Vagina (tissue), 2 donors: ENCODE results near the gene ERCC6L2. TPM values are rescaled to one million over a fixed set of nuclear protein-coding genes. Genes with fewer than 3 reads are reported as not detected.

Experiments
- DNase-seq, 2 donors: peaks; one replicate each; pipeline ENCODE4 v3.0.0-alpha.2; 2017; ENCODE audit errors: extremely low spot score in 2 of 2
- H3K27ac ChIP-seq: fragments of 200-600 bp; sonication (generic); one replicate; pipeline ENCODE4 v1.5.1; 2019
- H3K27me3 ChIP-seq: fragments of 200-600 bp; sonication (generic); one replicate; pipeline ENCODE4 v1.5.1; 2019
- H3K36me3 ChIP-seq, 2 donors: fragments of 200-600 bp; sonication (generic); one replicate each; pipeline ENCODE4 v1.5.1; 2017 to 2019
- H3K4me1 ChIP-seq: fragments of 200-600 bp; sonication (generic); one replicate; pipeline ENCODE4 v1.5.1; 2019
- H3K4me3 ChIP-seq, 2 donors: fragments of 200-600 bp; sonication (generic); 1 replicate in 1 of 2; 2 replicates in 1 of 2; pipeline ENCODE4 v1.5.1; 2016 to 2019
- H3K9me3 ChIP-seq: fragments of 200-600 bp; sonication (generic); one replicate; pipeline ENCODE4 v1.5.1; 2019
- POLR2A ChIP-seq, 2 donors: fragments of 450-650 bp; IDR thresholded peaks; one replicate each; pipeline ENCODE4 v1.6.1; 2017; ENCODE audit warnings: antibody characterized with exemption in 2 of 2, mild to moderate bottlenecking in 2 of 2, moderate library complexity in 2 of 2
- POLR2AphosphoS5 ChIP-seq, 2 donors: sonication (generic); formaldehyde crosslinking; IDR thresholded peaks; one replicate each; pipeline ENCODE4 v1.9.0; 2017; ENCODE audit warnings: antibody characterized with exemption in 2 of 2, mild to moderate bottlenecking in 2 of 2, low read depth in 1 of 2; ENCODE audit not compliant: insufficient read depth in 1 of 2
- intact Hi-C: fragments of 100-400 bp; cut with DNase I; formaldehyde crosslinking; loops from one replicate; pipeline ENCODE4 v1.15.1; 2023
- total RNA-seq: library from RNA; depleted of rRNA; stranded (reverse); fragments of >200 nt; gene quantifications from one replicate; pipeline ENCODE4 v1.2.3, GENCODE V29; 2016
- TF ChIP-seq, protein P1 (sequence below), 3 experiments: fragments of 450-650 bp in 2 of 3; fragments of 200-600 bp in 1 of 3; sonication (generic) in 1 of 3; IDR thresholded peaks; one replicate each; pipeline ENCODE4 v1.5.1; 2017 to 2019; ENCODE audit warnings: antibody characterized with exemption in 3 of 3, mild to moderate bottlenecking in 2 of 3, moderate library complexity in 2 of 3

Gene ERCC6L2
- total RNA-seq, 1 donor from 2014 or later, result 59.2 TPM

DNA sequence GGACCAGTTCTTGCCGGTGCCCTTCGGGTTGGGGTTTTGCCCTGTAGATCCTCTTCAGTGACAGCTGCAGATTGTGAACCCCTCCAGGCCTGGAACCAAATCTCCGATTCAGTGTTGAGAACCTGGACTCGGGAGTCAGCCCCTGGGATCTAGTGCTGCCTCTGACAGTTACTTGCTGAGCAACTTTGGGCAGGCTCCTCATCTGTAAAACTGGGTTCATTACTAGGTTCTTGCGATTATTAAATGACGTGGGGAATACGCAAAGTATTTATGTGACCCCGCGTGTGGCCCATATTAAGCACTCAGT is 600 bp downstream of the ERCC6L2 start:
- H3K27me3 ChIP-seq, result no peaks in the 10 kb centered on the region
- H3K9me3 ChIP-seq, result no peaks in the 10 kb centered on the region
- peak in 1 of 2 donors; percentile 91 for DNase-seq
- intact Hi-C loops, result loop anchor here (5.0 kb wide), 1 partner anchor 369 kb away; no protein-coding TSS in a partner anchor
- no peak overlapping the region for H3K4me3 ChIP-seq
- H3K4me1 ChIP-seq, result peaks cover 26% of the 10 kb centered on the region
- TF ChIP-seq, protein P1, sequence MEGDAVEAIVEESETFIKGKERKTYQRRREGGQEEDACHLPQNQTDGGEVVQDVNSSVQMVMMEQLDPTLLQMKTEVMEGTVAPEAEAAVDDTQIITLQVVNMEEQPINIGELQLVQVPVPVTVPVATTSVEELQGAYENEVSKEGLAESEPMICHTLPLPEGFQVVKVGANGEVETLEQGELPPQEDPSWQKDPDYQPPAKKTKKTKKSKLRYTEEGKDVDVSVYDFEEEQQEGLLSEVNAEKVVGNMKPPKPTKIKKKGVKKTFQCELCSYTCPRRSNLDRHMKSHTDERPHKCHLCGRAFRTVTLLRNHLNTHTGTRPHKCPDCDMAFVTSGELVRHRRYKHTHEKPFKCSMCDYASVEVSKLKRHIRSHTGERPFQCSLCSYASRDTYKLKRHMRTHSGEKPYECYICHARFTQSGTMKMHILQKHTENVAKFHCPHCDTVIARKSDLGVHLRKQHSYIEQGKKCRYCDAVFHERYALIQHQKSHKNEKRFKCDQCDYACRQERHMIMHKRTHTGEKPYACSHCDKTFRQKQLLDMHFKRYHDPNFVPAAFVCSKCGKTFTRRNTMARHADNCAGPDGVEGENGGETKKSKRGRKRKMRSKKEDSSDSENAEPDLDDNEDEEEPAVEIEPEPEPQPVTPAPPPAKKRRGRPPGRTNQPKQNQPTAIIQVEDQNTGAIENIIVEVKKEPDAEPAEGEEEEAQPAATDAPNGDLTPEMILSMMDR (IDR thresholded peaks at IDR 0.05), result no peak
- peak in 1 of 2 donors; percentile 7 for TF ChIP-seq POLR2AphosphoS5 (IDR thresholded peaks at IDR 0.05; ENCODE audit: insufficient read depth in 1 of 2, low read depth in 1 of 2)
- peaks cover 2 to 3% of the 10 kb centered on the region in 2 donors for H3K36me3 ChIP-seq
- no peak overlapping the region for H3K27ac ChIP-seq

DNA sequence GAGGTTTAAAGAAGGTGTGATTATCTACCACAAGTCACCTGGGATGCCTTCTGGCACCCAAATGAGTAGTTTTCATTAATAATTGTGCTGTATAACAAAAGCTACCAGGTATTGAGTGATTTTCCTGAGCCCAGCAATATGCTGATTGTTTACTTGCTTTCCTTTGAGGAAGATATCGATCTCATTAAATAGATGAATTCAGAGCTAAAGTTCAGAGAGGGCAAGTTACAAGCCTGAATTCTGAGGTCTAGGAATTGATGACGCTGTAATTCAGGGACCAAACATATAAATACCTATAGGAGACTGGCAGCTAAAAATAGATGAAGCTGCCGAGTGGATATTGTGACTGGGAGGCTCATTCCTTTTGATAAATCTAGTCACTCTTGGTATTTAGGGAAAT is 1.1 kb downstream of the ERCC6L2 start:
- Histone ChIP-seq H3K4me3 (no peak overlapping the region), H3K36me3 (peaks cover 2 to 5% of the 10 kb centered on the region in 2 donors), H3K4me1 (peaks cover 26% of the 10 kb centered on the region), H3K9me3 (no peaks in the 10 kb centered on the region), H3K27ac (no peak overlapping the region), H3K27me3 (no peaks in the 10 kb centered on the region)
- intact Hi-C loops, result loop anchor here (5.0 kb wide), 1 partner anchor 369 kb away; no protein-coding TSS in a partner anchor
- no peak for DNase-seq
- TF ChIP-seq POLR2A (IDR thresholded peaks at IDR 0.05) (no peak), POLR2AphosphoS5 (IDR thresholded peaks at IDR 0.05; ENCODE audit: insufficient read depth in 1 of 2, low read depth in 1 of 2) (no peak)
- TF ChIP-seq, protein P1 (IDR thresholded peaks at IDR 0.05), result no peak

GRCh38 chr9:95877984-95878383 is 2.5 kb downstream of the ERCC6L2 start:
- H3K36me3 ChIP-seq, result peaks cover 2 to 5% of the 10 kb centered on the region in 2 donors
- no peaks in the 10 kb centered on the region for H3K9me3 ChIP-seq
- H3K4me1 ChIP-seq, result peaks cover 26% of the 10 kb centered on the region
- H3K27ac ChIP-seq, result no peak overlapping the region
- H3K27me3 ChIP-seq, result no peaks in the 10 kb centered on the region
- no peak overlapping the region for H3K4me3 ChIP-seq
- no peak for DNase-seq
- TF ChIP-seq, protein P1 (IDR thresholded peaks at IDR 0.05), result no peak
- TF ChIP-seq POLR2AphosphoS5 (IDR thresholded peaks at IDR 0.05; ENCODE audit: insufficient read depth in 1 of 2, low read depth in 1 of 2) (no peak), POLR2A (IDR thresholded peaks at IDR 0.05) (no peak)
- intact Hi-C loops, result loop anchor here (5.0 kb wide), 1 partner anchor 371 kb away; no protein-coding TSS in a partner anchor

DNA sequence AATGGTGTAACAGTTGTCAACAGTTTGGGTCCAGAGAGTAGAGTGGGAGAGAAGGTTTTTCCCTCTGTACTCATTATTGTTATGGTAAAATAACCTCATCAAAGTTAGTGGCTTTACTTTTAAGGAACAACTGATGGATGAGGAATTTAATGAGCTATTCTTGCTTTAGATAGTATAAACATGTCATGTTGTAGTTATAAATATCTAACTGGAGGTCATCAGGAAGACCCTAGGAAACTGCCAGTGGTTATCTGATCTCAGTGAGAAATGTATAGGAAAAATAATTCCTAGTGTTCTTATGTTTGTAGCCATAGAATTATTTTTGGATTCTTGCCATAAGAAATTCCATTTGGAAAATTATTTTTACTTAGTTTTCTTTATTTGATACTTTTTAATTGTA is 4.1 kb downstream of the ERCC6L2 start:
- H3K27me3 ChIP-seq, result no peaks in the 10 kb centered on the region
- peaks cover 16% of the 10 kb centered on the region for H3K4me1 ChIP-seq
- H3K4me3 ChIP-seq, result no peak overlapping the region
- H3K27ac ChIP-seq, result no peak overlapping the region
- H3K9me3 ChIP-seq, result no peaks in the 10 kb centered on the region
- TF ChIP-seq, protein P1 (IDR thresholded peaks at IDR 0.05), result no peak
- TF ChIP-seq POLR2A (IDR thresholded peaks at IDR 0.05) (no peak), POLR2AphosphoS5 (IDR thresholded peaks at IDR 0.05; ENCODE audit: insufficient read depth in 1 of 2, low read depth in 1 of 2) (no peak)
- intact Hi-C loops, result loop anchor here (5.0 kb wide), 1 partner anchor 372 kb away; no protein-coding TSS in a partner anchor
- H3K36me3 ChIP-seq, result peaks cover 0 to 5% of the 10 kb centered on the region in 2 donors
- no peak for DNase-seq

DNA sequence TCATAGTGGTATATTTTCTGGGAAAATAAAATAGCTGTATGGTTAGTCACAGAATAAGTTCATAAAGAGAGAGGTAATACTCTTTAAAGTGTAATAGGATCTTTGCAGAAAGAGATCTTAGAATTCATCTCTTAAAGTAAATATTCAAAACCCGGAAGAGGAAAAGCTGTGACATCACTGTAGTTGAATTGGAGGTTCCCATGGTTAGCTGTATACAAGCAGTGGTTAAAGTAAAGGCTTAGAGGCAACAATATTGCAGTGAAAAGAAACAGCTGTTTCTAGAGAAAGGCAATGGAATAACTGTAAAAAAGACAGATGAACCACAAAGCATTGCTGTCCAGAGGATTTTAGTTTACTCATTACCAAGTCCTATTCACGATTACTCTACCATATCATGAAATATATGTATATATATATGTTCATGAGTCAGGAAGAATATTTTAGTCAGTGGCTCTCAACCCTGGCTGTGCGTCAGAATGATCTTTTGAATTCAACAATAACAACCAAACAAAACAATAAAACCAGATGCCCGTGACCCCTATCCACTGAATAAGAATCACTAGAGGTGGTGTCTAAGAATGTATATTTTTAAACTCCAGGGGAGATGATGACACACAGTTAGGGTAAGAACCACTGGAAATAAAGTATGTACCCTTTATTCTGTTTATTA is 4.7 kb downstream of the ERCC6L2 start:
- no peak for DNase-seq

More for the DNA sequence above, 4.7 kb downstream of the ERCC6L2 start:
- TF ChIP-seq POLR2AphosphoS5 (IDR thresholded peaks at IDR 0.05; ENCODE audit: insufficient read depth in 1 of 2, low read depth in 1 of 2) (no peak), POLR2A (IDR thresholded peaks at IDR 0.05) (no peak)
- no peaks in the 10 kb centered on the region for H3K27me3 ChIP-seq
- intact Hi-C loops, result no loop called here
- H3K36me3 ChIP-seq, result peaks cover 0 to 5% of the 10 kb centered on the region in 2 donors
- H3K9me3 ChIP-seq, result no peaks in the 10 kb centered on the region
- H3K27ac ChIP-seq, result no peak overlapping the region
- H3K4me1 ChIP-seq, result peaks cover 13% of the 10 kb centered on the region
- no peak overlapping the region for H3K4me3 ChIP-seq
